ENCODE measurements around the gene PRRX2.
"Not testable (repeated sequence)": the region's sequence is repeated elsewhere in the genome, so short reads cannot be mapped to it uniquely, and the experiment has no call there.

PRRX2 gene

DNA sequence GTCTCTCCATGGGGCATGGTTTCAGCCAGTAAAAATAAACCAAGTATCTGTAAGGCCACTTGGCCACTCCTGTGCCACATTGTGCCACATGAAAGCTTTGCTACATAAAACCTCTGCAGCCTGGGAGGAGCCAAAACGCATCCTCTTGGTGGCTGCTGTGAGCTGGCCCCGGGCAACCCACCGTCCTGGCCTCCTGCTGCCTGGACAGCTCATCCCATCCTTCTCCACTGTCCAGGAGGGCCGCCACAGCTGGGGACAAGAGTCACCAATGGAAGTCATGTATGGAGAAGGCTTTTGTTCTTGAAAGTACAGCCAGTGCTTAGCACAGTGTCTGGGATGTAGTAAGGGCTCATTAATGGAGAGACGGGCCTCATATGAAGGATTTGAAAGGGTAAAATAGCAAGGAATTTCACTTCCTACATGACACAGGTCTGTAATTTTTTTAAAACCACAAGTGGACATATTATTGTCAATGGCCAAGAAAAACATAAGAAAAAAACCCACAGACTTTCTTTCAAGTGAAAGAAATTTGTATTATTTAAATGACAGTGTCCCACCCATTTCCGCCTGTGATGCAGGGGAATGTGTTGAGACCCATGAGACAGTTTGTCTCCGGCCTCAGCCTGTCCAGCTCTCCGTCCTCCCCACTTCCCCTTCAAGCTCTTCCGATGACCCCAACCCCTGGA lies 80.8 kb downstream of the PRRX2 start:
- H3K4me3 Mint-ChIP-seq, result no peak overlapping the region
- H3K27ac Mint-ChIP-seq, result peak overlapping the region in 2 of 3 experiments; percentile 17 to 66
- no peaks in the 10 kb centered on the region for H3K9me3 Mint-ChIP-seq
- no peaks in the 10 kb centered on the region for H3K4me1 Mint-ChIP-seq
- H3K27me3 Mint-ChIP-seq (ENCODE audit: low read depth), result peaks cover 10% of the 10 kb centered on the region
- H3K36me3 Mint-ChIP-seq (ENCODE audit: low read depth), result no peaks in the 10 kb centered on the region
- TF ChIP-seq, protein P1, sequence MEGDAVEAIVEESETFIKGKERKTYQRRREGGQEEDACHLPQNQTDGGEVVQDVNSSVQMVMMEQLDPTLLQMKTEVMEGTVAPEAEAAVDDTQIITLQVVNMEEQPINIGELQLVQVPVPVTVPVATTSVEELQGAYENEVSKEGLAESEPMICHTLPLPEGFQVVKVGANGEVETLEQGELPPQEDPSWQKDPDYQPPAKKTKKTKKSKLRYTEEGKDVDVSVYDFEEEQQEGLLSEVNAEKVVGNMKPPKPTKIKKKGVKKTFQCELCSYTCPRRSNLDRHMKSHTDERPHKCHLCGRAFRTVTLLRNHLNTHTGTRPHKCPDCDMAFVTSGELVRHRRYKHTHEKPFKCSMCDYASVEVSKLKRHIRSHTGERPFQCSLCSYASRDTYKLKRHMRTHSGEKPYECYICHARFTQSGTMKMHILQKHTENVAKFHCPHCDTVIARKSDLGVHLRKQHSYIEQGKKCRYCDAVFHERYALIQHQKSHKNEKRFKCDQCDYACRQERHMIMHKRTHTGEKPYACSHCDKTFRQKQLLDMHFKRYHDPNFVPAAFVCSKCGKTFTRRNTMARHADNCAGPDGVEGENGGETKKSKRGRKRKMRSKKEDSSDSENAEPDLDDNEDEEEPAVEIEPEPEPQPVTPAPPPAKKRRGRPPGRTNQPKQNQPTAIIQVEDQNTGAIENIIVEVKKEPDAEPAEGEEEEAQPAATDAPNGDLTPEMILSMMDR (IDR thresholded peaks at IDR 0.05; ENCODE audit: unreplicated experiment in 3 of 3), result no peak

DNA sequence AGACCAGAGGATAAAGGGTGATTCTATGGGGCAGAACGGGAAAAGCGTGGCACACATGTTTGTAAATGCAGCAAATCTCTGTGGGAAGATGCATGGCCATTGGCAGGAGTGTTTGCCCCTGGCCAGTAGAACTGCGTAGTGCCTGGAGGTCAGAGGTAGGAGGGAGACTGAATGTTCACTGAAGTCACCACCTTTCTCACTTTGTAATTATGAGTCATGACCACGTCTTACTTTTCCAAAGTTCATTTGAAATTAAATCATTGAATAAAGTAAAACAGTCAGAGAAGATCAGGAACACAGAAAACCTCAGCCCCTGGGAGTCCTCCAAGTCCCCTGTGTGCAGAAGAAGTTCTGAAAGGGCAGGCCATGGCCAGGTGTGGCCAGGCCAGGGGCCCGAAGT lies 82.8 kb downstream of the PRRX2 start:
- Mint-ChIP-seq H3K27ac (peak overlapping the region in 1 of 3 experiments; percentile 30), H3K4me1 (peaks cover 16% of the 10 kb centered on the region), H3K9me3 (no peaks in the 10 kb centered on the region), H3K36me3 (ENCODE audit: low read depth) (no peaks in the 10 kb centered on the region), H3K4me3 (no peak overlapping the region), H3K27me3 (ENCODE audit: low read depth) (peaks cover 11% of the 10 kb centered on the region)
- TF ChIP-seq, protein P1 (IDR thresholded peaks at IDR 0.05; ENCODE audit: unreplicated experiment in 3 of 3), result no peak

DNA sequence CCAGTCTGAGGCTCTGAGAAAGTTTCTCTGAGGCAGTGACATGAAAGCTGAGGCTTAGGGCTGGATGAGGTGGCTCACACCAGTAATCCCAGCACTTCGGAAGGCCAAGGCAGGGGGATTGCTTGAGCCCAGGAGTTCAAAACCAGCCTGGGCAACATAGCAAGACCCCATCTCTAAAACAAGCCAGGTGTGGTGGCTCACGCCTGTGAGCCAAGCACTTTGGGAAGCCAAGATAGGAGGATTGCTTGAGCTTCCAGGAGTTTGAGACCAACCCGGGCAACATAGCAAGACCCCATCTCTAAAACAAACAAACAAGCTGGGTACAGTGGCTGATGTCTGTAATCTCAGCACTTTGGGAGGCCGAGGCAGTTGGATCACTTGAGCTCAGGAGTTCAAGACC lies 83.6 kb downstream of the PRRX2 start:
- H3K27ac Mint-ChIP-seq; H3K27me3 Mint-ChIP-seq (ENCODE audit: low read depth); H3K4me3 Mint-ChIP-seq; H3K9me3 Mint-ChIP-seq; H3K36me3 Mint-ChIP-seq (ENCODE audit: low read depth): not testable (repeated sequence)
- peaks cover 22% of the 10 kb centered on the region for H3K4me1 Mint-ChIP-seq

GRCh38 chr9:129749575-129749974 lies 84.1 kb downstream of the PRRX2 start:
- TF ChIP-seq, protein P1 (IDR thresholded peaks at IDR 0.05; ENCODE audit: unreplicated experiment in 3 of 3), result no peak
- Mint-ChIP-seq H3K4me3 (no peak overlapping the region), H3K4me1 (peaks cover 22% of the 10 kb centered on the region), H3K9me3 (no peaks in the 10 kb centered on the region), H3K36me3 (ENCODE audit: low read depth) (no peaks in the 10 kb centered on the region), H3K27me3 (ENCODE audit: low read depth) (peaks cover 7% of the 10 kb centered on the region), H3K27ac (no peak overlapping the region)

DNA sequence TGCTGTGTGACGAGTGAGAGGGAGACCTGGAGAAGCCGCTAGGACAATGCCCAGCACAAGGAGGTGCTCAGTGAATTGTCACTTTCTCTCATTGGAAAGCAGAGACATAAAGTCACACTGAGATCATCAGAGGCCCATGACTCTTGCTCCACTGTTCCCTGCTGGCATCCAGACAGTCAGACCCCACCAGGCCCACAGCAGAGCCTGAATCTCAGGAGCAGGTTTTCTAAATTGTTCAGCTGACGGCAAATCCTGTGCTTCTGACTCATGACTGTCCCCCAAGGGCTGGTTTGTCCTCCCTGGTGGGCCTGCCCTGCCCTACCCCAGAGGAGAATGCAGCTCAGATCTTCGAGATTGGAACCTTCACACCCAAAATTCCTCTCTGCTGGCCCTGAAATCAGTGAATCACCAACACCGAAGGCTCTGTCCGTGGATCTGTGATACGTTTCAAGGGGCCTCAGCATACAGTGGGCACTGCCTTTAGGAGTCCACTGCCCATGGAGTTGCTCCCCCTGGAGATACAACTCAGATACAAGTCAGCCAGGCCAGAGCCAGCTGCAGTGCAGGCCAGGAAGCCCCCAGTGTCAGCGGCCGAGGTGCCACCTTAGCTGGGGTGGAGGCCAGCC lies 84.7 kb downstream of the PRRX2 start:
- H3K36me3 Mint-ChIP-seq (ENCODE audit: low read depth), result no peaks in the 10 kb centered on the region
- H3K9me3 Mint-ChIP-seq, result no peaks in the 10 kb centered on the region
- H3K4me3 Mint-ChIP-seq, result no peak overlapping the region
- no peak overlapping the region for H3K27ac Mint-ChIP-seq
- TF ChIP-seq, protein P1 (IDR thresholded peaks at IDR 0.05; ENCODE audit: unreplicated experiment in 3 of 3), result no peak
- H3K27me3 Mint-ChIP-seq (ENCODE audit: low read depth), result peaks cover 7% of the 10 kb centered on the region
- H3K4me1 Mint-ChIP-seq, result peaks cover 22% of the 10 kb centered on the region

GRCh38 chr9:129751841-129752801 lies 86.7 kb downstream of the PRRX2 start:
- TF ChIP-seq, protein P1 (IDR thresholded peaks at IDR 0.05; ENCODE audit: unreplicated experiment in 3 of 3), result no peak
- Mint-ChIP-seq H3K36me3 (ENCODE audit: low read depth) (no peaks in the 10 kb centered on the region), H3K4me1 (peaks cover 22% of the 10 kb centered on the region), H3K4me3 (peak overlapping the region; percentile 73 to 80 (median 76)), H3K27me3 (ENCODE audit: low read depth) (peaks cover 13% of the 10 kb centered on the region), H3K27ac (peak overlapping the region in 2 of 3 experiments; percentile 40 to 43), H3K9me3 (no peaks in the 10 kb centered on the region)
